ENCODE data around the gene TSPAN5.
"Not testable (repeated sequence)": the region's sequence is repeated elsewhere in the genome, so short reads cannot be mapped to it uniquely, and the experiment has no call there.

The TSPAN5 gene

DNA sequence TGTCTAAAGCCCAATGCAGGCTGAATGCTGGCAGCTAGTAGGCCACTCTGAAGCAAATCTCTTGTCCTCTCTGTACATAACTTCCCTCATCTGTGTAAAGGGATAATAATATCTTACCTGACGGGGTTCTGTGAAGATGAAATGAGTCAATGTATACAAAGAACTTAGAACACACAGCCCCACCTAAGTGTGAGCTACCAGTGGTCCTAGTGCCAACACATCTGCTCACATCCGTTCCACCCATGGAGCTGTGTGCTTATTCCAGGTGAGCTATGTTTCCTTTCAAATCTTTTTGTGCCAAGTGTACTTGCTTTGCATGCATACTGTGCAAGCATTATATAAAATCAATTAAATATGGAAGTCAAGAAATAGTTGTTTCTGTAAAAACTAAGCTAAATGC is 116.4 kb downstream of the TSPAN5 start:
- no peak for DNase-seq

DNA sequence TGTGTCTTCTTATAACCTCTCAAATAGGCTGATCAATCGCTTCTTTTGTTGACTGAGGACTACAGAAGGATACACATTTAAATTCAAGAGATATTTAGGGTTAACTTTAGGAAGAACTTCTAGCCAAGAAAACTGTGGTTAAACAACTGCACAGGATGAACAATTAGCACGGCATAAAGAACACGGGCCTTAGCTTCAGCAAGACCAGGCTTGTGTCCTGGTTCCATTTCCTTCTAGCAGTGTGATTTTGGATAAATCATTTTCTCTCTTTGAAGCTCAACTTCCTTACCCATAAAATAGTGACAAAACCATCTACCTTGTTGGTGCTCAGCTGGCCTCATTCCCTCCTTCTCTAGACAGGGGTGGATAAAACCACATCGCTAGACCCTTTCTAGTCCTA is 117.6 kb downstream of the TSPAN5 start:
- DNase-seq: no peak

DNA sequence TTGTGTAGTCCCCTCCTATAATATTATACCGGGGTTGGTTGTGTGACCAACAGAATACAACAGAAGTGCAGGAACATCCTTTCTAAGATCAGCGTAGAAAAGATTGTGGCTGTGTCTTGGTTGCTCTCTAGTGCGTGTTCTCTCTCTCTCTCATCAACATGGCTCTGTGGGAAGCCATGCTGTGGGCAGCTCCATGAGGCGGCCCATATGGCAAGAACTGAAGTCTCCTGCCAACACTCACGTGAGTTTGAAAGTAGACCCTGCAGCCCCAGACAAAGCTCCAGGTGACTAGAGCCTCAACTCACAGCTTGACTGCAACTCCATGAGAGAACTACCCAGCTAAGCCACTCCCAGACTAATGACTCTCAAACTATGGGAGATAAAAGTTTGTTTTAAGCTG is 118.7 kb downstream of the TSPAN5 start:
- no peak for DNase-seq

DNA sequence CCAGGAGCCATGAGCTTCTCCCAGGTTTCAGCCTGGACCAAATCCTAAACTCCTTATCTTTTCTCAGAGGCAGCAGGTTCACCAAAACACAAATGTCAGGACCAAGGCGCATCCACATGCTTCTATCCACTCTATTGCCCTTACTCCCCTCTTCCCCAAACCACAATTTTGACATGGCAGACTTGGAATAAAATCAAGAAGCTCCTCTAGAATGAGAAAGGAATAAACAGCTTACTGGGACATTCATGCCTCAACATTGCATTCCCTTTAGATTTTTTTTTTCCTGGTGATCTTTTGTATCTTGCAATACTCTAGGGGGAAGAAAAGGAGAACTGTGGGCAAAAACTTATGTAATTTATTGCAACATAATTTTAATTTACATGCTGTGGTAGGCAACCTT is 119.1 kb downstream of the TSPAN5 start:
- no peak for DNase-seq

DNA sequence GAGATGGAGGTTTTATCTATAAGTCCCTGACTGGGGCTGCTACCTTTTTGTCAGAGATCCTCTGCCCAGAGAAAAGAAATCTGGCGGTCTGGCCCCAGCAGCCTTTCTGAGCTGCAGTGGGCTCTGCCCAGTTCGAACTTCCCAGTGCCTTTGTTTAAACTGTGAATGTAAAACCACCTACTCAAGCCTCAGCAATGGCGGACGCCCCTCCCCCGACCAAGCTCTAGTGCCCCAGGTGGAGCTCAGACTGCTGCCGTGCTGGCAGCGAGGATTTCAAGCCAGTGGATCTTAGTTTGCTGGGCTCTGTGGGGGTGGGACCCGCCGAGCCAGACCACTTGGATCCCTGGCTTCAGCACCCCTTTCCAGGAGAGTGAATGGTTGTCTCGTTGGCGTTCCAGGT is 121.8 kb downstream of the TSPAN5 start:
- DNase-seq: no peak

DNA sequence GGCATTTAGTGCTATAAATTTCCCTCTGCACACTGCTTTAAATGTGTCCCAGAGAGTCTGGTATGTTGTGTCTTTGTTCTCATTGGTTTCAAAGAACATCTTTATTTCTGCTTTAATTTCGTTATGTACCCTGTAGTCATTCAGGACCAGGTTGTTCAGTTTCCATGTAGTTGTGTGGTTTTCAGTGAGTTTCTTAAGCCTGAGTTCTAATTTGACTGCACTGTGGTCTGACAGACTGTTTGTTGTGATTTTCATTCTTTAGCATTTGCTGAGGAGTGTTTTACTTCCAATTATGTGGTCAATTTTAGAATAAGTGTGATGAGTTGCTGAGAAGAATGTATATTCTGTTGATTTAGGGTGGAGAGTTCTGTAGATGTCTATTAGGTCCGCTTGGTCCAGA is 124.3 kb downstream of the TSPAN5 start:
- not testable (repeated sequence) for DNase-seq

DNA sequence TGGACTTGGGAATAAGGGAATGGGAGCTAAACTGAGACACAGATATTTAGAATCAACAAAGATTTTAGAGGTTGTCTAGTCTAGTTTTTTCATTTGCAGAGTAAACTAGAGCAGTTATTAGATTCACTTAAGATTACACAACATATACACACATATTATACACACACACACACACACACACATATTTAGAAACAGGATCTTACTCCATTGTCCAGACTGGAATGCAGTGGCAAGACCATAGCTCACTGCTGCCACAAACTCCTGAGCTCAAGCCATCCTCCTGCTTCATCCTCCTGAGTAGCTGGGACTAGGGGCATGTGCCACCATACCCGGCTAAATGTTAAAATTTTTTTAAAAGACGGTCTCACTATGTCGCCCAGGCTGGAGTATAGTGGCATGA is 127.8 kb downstream of the TSPAN5 start:
- no peak for DNase-seq

DNA sequence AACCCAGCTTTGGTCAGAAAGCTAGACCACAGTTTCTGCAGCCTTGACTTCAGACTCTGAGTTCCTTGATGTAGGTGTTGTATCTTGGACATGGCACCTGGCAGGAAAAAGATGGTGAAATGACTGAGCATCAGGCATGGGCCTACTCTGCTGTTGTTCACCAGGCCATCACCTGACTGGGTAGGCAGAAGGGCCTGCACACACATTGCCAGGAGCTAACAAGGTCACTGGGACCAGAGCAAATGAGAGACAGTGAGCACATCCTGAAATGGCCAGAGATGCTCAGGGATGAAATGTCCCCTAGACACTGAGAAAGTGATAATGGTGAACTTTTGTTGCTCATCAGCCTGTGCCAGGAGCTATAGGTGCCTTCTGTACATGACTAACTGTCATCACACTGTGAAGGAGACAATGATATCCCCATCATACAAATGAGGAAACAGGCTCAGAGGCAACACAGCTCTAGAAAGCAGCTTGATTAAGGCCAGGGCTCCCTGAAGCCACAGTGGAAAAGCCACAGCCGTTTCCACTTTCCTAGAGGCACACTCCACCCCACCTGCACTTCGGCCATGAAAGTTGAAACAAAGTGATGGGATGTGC is 128.3 kb downstream of the TSPAN5 start:
- no peak for DNase-seq

DNA sequence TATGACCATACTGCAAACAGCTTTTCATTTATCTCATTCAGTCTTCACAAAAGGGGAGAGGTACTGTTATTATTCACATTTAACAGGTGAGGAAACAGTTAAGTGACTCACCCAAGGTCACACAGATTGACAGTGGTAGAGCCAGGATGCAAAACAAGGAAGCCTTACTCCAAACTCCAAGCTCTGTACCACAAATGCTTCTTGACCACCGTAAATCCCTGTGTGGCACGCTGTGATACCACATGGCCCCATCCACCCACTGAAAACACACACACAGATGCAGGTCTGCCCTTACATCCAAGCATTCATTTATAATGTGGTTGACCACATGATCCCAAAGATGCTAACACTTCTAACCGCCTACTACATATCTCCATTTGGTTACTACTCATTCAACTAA is 129.5 kb downstream of the TSPAN5 start:
- no peak for DNase-seq

DNA sequence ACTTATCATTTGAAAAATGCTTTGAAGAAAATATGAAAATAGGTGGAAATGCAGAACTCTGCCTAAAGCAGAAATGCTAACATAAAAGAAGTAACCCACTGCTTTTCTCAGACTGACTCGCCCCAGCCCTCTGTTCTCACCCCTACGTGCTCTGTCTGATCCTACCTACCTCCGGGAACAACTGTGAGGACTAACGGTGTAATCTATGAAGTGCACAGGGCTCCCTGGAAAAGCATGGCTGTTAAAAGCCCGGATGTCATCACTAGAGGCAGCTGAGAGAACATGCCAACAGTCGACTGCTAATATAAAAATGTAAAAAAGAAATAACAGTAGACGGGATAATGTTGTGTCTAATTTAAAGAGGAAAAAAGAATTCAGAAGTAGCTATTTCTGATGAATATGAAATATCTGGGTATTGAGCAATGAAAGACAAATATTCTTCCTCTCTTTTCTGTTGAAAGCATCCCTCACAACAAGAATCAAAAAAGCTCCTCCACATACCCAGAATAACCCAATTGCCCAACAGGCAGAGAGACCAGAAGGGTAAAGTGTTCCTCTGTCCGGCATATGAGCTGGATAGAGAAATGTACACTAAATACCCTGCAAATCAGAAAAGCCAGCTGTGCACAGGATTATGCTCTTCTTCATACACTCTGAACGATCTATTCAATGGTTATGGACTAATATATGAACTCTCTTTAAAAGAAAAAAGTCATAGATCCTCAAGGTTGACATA is 130.7 kb downstream of the TSPAN5 start:
- no peak for DNase-seq

DNA sequence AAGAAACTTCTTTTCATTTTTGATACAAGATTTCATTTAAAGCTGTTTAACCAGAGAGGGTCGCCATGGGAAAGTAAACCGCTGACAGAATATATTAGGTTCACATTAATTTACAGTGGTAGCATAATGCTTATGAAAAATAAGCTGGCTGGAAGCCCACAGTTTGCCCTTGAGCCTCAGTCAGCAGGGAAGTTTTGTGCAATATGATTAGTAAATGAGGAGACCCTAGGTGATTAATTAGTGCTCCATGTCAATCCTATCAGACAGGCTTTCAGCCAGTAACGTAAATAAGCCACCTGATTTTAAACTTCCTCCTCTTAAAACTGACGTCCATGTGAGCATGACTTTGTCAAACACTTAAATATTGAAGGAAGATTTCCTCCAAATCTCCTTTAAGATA is 134.2 kb downstream of the TSPAN5 start:
- no peak for DNase-seq

DNA sequence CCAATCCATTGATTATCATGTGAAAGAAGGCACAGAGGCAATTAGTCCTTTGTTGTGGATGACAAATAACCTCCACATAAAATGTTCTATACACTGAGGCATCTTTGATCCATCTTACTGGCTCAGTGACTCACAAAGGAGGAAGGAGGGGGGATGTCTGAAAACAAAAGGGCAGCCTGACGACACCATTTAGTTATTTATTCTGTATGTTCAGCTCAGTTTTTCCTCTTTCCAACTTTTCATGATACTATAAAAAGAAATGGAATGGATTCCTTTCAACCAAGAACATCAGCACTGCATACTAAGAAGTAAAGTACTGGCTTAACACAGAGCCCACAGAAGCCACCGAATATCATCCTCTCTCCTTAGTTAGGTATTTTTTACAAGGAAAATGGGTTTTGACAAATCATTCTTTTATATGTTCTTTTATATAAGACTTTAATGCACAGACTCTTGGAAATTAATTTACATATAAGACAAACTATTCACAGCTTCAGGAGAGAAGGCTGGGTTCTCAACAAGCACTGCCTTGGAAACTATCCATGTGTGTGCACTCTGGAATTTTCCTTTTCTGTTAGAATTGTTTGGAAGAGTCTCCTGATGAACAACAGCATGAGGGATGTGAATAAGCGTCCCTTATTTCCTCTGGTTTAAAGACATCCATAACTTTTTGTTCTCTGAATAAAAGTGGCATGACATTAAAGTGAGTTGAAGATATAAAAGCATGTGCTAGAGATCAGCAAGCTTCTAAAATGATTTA is 135.6 kb downstream of the TSPAN5 start:
- no peak for DNase-seq

DNA sequence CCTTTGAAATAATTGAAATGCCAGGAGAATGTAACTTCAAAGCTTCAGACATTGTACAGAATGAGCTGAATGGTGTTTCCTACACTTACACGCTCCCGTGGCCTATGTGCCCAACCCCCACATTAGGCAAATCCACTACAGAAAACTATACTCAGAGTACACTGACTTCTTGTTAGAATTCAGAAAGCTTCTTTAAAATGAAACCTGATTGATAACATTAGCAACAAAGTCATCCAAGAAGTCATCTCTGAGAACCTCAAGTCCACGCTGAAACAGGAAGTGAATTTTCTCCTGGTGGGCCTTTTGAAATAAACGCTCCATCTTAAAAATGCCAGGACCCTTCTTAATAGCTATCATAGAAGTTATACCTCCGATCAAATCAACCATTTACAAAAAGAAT is 136.3 kb downstream of the TSPAN5 start:
- DNase-seq: peak in 1 of 2 experiments; percentile 2

DNA sequence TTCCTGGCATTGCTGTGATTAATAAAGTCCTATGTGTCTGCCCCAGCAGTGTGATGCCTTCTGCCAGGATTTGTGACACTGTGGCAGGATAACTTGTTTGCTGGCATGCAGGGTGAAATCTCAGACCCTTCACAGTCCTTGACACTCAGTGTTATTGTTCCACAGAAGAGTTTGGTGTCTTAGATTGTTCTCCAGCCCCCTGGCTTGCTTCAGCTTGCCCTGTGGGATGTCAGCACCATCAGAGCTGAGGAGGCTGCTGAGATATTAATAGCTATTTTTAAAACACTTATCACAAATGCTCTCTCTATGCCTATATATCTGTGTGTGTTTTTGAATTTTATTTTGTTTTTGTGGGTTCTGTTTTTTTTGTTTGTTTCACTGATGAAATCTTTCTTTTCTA is 136.9 kb downstream of the TSPAN5 start:
- no peak for DNase-seq

DNA sequence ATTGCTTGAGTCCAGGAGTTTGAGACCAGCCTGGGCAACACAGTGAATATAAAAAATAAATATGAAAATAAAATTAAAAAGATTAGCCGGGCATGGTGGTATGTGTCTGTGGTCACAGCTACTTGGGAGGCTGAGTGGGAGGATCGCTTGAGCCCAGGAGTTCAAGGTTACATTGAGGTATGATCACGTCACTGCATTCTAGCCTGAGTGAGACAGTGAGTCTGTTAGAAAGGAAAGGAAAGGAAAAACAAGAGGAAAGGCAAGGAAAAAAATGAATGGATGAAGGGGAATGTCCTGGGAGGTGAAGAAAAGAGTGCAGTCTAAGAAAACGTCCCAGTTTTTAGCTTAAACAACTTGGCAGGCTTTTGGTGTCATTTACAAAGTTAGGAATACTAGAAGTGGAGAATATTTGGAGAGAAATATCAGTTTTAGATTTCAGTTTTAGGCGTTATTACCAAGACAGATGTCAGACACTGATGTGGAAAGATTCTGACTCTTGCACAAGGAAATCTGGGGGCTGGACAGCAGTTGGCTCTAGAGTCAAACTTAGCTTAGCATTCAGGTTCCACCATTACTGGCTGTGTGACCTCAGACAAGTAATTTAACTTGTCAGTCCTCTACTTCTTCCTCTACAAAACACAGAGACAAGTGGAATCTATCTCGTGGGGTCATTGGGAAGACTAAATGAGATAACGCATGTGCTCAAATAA is 139.0 kb downstream of the TSPAN5 start:
- DNase-seq: no peak

DNA sequence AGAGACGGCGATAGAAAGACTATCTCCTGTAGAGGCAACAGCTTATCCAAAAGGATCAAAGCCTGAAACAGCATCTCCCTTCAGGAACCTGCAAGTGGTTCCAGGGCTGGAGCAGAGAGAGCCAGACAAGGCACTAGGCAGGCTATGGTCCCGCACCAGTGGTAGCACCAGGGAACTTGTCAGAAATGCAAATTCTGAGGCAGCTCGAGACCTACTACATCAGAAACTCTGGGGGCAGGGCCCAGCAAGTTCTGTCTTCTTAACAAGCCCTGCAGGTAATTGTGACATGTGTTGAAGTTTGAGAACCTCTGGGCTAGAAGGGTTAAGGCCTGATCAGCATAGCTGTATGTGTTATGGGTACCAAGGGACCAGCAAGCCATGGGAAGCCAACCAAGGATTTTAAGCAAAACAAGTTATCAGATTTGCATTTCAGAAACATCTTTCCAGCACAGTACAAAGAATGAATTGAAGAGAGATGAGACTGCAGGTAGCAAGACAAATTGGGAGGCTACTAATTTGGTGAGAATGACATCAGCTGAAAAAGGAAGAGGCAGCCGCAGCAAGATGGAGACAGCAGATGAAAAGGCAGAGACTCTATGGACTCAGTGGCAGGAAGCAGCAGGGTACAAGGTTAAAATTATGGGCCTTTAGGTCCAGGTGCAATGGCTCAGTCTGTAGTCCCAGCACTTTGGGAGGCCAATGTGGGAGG is 139.7 kb downstream of the TSPAN5 start:
- peak; percentile 94 to 97 for DNase-seq

DNA sequence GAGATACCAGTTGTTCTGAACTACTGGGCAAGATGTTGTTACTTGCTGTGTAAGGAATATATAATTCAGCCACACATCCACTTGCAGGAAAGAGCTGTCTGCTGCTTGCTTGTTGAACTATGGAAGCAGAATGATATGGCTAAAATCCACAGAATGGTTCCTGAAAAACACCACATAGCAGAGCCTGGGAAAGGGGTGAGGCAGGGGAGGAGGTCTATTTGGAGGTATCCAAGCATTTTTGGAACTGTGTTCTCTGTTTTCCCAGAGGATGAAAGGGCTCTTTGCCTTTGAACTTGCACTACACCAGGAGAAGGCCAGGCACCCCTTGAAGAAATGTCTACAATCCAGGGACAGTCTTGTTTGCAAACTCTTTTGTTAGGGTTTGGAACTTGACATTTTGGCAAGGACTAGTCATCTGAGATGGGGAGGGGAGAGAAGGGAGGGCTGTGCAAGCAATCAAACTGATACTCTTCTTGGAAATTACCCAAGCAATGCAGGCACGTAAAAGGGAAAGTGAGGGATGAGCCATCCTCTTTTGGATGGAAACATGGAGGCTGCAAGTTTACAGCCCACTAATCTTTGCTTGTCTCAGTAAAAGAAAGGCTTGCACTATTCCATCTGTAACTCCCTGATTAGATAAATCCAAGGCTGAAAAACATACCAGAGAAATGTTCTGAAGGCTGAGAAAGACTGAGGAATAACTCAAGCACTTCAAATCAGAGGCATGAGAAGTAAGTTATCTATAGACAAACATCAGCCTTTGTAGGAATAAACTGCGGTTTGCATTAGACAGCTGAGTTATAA is 141.0 kb downstream of the TSPAN5 start:
- no peak for DNase-seq

DNA sequence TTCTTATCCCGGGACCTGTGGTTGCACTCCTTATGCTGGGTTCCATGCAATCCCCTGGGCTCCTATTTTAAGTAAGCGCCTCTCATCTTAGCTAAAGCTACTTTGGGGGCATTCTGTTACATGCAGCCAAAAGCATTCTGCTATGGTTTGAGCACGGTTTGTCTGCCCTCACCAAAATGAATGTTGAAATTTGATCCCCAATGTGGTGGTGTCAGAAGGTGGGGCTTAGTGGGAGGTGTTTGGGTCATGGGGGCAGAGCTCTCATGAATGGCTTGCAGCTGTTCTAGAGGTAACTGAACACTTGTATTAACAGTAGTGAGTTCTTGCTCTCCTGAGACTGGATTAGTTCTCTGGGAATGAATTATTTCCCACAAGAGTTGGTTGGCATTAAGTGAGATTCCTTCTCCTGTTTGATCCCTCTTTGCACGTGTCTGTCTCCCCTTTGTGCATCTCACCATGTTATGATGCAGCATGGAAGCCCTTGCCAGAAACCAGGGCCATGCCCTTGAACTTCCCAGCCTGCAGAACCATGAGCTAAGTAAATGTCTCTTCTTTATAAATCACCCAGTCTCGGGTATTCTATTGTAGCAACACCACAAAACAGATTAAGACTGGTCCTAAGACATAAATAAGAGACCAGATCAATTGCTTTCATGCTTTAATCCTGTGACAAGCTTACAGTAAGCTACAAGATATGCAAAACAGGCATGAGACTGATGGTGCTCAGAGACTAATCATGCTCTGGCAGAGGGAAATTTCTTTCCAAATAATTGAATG is 141.8 kb downstream of the TSPAN5 start:
- peak in 1 of 2 experiments; percentile 43 for DNase-seq

DNA sequence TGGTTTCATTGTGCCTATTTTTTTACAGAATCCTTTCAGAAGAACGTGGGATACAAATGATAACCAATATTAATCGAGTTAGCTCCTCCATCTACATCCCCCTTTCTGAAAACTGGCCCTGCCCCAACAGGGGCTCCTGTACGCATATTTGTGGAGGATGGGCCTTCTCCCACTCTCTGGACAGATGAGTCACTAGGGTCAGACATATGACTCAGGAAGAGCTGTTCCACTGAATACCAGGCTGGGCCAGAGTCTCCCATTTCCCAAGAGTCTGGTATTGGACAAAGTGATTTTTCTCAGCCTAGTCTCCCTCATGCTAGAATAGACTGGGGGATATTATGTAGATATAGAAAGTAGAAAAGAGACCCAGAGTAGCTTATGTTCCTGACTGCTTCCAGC is 142.4 kb downstream of the TSPAN5 start:
- no peak for DNase-seq

DNA sequence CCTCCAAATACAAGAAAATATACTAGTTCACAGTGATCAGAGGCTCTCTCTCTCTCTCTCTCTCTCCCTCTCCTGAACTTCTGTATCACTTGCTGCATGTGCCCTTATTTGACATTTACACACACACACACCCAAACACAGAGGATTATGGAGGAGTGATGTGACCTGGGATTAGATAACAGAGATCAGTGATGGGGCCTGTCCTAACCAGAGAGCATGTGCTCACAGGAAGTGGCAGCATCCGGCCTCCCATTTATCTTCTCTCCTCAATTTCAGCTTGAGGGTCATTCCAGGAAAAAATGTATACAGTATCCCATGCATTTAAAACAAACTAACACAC is 143.0 kb downstream of the TSPAN5 start:
- DNase-seq: no peak

DNA sequence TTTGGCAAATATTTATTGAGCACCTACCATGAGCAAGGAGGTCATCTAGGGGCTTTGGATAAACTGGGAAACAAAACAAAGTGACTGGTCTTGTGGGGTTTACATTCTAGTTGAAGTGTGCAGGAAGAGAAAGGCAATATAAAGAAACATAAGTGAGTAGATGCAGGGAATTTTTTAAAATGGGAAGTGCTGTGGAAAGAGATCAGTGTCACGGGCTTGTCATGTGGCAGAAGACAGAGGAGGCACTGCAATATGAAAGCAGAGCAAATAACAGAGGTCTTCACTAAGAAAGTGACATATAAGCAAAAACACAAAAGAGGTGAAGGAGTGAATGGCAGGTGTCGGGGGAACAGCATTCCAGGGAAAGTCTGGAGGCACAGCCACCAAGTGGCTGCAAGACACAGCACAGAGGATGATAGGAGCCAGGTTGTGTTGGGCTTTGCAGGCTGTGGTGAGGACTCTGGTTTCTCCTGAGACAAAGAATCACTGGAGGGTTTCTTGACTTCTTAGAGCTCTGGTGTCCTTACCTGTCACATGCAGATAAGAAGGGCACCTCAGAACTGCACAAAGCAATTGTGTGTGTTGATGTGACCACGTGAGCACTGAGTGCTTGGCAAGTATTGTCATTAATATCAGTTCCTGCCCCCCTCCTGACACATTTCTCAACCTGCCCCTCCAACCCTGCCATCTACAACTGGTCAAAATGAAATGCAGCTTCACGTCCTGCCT is 143.5 kb downstream of the TSPAN5 start:
- DNase-seq: no peak

Data from NCI-H526 (cell line).